ENCODE measurements around the gene LRRC4. TPM values are rescaled to one million over a fixed set of nuclear protein-coding genes. Genes with fewer than 3 reads are reported as not detected.

The LRRC4 gene
- total RNA-seq, 1 experiment from 2014 or later: 0.39 TPM

DNA sequence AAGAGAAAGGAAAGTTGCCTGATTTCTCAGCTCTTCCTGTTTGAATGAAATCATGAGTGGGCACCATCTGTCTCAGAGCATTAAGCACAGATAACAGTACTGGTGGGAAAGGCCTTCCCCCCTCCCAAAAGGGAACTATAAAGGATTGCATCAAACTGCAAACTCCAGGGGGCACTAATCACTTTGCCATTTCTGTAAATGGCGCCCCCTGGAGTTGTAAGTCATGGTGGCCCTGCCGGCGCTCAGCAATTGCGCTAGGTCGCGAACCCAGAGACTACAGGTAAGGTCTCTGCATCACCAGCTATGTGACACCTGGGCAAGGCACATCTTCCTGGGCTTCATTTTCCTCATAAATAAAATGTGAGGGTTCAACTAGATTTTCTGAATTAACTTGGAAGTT lies 11.1 kb downstream of the LRRC4 start:
- H3K4me1 ChIP-seq (replicated peaks; ENCODE audit: insufficient read depth): peaks cover 47% of the 10 kb centered on the region
- H3K9me2 ChIP-seq (ENCODE audit: insufficient read depth): no peaks in the 10 kb centered on the region
- H3K79me2 ChIP-seq (ENCODE audit: low read depth): peaks cover 5% of the 10 kb centered on the region; the same call in 1 of the 2 replicates
- no peak overlapping the region for H3K4me3 ChIP-seq
- no TSS peak for BruUV-seq (replicated peaks)
- no peaks in the 10 kb centered on the region for H4K20me1 ChIP-seq (ENCODE audit: insufficient read depth)
- peak overlapping the region; percentile 57; the same call in 1 of the 2 replicates for H3K4me2 ChIP-seq
- ChIA-PET POLR2A (ENCODE audit: unreplicated experiment) (no interaction called here), CTCF (no interaction called here)
- no peaks in the 10 kb centered on the region for H3K9me3 ChIP-seq (ENCODE audit: insufficient read depth, low read depth)
- H3F3A ChIP-seq (ENCODE audit: insufficient read depth, low read depth): peaks cover 39% of the 10 kb centered on the region
- TF ChIP-seq EZH2 (IDR thresholded peaks at IDR 0.05; ENCODE audit: low read depth): no peak
- TF ChIP-seq, protein P1, sequence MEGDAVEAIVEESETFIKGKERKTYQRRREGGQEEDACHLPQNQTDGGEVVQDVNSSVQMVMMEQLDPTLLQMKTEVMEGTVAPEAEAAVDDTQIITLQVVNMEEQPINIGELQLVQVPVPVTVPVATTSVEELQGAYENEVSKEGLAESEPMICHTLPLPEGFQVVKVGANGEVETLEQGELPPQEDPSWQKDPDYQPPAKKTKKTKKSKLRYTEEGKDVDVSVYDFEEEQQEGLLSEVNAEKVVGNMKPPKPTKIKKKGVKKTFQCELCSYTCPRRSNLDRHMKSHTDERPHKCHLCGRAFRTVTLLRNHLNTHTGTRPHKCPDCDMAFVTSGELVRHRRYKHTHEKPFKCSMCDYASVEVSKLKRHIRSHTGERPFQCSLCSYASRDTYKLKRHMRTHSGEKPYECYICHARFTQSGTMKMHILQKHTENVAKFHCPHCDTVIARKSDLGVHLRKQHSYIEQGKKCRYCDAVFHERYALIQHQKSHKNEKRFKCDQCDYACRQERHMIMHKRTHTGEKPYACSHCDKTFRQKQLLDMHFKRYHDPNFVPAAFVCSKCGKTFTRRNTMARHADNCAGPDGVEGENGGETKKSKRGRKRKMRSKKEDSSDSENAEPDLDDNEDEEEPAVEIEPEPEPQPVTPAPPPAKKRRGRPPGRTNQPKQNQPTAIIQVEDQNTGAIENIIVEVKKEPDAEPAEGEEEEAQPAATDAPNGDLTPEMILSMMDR (conservative IDR thresholded peaks at IDR 0.05): no peak; the same call in 1 of the 2 replicates
- no peaks in the 10 kb centered on the region for H3K27me3 ChIP-seq (ENCODE audit: insufficient read depth, low read depth)
- H3K36me3 ChIP-seq (ENCODE audit: low read depth): no peaks in the 10 kb centered on the region
- intact Hi-C loops (cut with micrococcal nuclease; ENCODE audit: unreplicated experiment): loop anchor here (5.0 kb wide), 3 partner anchors 142 to 433 kb away; partner anchors contain the start of genes ARF5 and GCC1
- H2AFZ ChIP-seq: no peak overlapping the region
- H3K27ac ChIP-seq: peak overlapping the region; percentile 99
- DNase-seq: no peak

DNA sequence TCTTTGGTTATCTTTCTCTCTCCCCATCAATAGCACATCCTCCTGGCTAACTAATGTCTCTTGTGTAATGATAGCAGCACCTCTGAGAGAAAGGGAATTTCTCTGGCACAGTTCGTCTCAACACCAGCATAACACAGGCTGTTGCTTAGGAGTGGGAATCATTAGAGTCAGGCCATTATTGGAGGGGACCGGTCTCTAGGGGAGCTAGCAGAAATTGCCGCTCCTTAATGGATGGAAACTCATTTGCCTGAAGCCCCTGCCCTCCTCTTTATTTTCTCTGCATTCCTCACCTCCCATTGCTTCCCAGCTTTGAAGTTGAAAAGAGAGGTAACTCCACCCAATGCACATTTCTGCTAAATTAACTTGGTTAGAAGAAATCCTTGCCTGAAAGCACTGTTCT lies 11.9 kb downstream of the LRRC4 start:
- H3K36me3 ChIP-seq (ENCODE audit: low read depth): no peaks in the 10 kb centered on the region
- ChIA-PET POLR2A (ENCODE audit: unreplicated experiment) (no interaction called here), CTCF (no interaction called here)
- BruUV-seq (replicated peaks): no TSS peak
- H3K4me2 ChIP-seq: no peak overlapping the region
- DNase-seq: no peak
- H4K20me1 ChIP-seq (ENCODE audit: insufficient read depth): no peaks in the 10 kb centered on the region
- no peaks in the 10 kb centered on the region; the same call in 1 of the 2 replicates for H3K79me2 ChIP-seq (ENCODE audit: low read depth)
- H3K27me3 ChIP-seq (ENCODE audit: insufficient read depth, low read depth): no peaks in the 10 kb centered on the region
- H3K27ac ChIP-seq: peak overlapping the region; percentile 99
- H3K9me2 ChIP-seq (ENCODE audit: insufficient read depth): no peaks in the 10 kb centered on the region
- peaks cover 39% of the 10 kb centered on the region for H3F3A ChIP-seq (ENCODE audit: insufficient read depth, low read depth)
- no peak overlapping the region for H3K4me3 ChIP-seq
- intact Hi-C loops (cut with micrococcal nuclease; ENCODE audit: unreplicated experiment): no loop called here
- peaks cover 45% of the 10 kb centered on the region for H3K4me1 ChIP-seq (replicated peaks; ENCODE audit: insufficient read depth)
- TF ChIP-seq, protein P1 (conservative IDR thresholded peaks at IDR 0.05): no peak
- no peak for TF ChIP-seq EZH2 (IDR thresholded peaks at IDR 0.05; ENCODE audit: low read depth)
- no peaks in the 10 kb centered on the region for H3K9me3 ChIP-seq (ENCODE audit: insufficient read depth, low read depth)
- H2AFZ ChIP-seq: no peak overlapping the region

DNA sequence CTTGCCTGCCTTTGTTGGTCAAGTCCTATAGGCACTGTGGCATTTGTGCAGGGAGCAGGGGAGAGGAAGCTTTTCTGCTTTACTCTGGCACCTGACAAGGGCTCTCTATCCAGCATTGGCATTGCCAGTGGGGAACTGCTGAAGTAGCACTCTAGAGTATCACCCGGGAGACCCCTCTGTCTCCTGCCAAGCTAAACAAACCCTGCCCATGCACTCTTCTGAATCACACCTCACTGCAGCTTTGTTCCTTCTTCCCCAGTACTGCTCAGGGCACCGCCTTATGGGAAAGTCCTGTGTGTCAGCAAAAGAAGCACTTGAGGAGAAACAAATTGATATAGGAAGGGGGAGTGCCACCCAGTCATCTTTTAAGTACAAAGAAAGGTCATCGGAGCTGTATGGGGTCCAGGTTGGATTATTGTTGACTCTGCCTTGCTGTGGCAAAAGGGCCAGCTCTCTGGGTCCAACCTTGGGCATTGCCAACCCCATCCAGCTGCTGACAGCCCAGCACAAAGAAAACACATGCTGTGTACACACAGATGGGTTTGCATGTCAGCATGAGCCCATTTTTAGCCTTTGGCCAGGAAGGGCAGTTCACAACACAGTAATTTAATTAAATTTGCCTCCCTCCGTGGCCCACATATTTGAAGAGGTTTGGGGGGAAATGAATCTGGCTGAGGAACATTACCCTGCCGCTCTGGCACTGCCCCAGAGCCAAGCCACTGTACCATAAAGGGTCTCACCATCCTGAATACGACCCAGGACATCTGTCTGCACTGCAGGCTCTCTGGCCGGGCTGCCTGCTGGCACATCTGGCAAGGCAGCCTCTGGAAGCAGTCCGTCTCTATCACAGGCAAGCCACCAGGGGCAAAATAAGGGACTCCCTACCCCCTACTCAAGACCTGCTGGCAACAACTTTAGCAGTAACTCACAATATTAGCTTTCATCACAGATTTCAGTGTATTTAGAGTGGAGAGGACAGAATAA lies 13.1 kb downstream of the LRRC4 start:
- peak in 1 of 2 experiments; percentile 38 for DNase-seq
- H3K9me3 ChIP-seq (ENCODE audit: insufficient read depth, low read depth): no peaks in the 10 kb centered on the region
- H3K4me2 ChIP-seq: no peak overlapping the region
- no peaks in the 10 kb centered on the region for H3K9me2 ChIP-seq (ENCODE audit: insufficient read depth)
- H3K36me3 ChIP-seq (ENCODE audit: low read depth): no peaks in the 10 kb centered on the region
- H2AFZ ChIP-seq: no peak overlapping the region
- intact Hi-C loops (cut with micrococcal nuclease; ENCODE audit: unreplicated experiment): no loop called here
- peaks cover 34% of the 10 kb centered on the region for H3K4me1 ChIP-seq (replicated peaks; ENCODE audit: insufficient read depth)
- ChIA-PET CTCF (no interaction called here), POLR2A (ENCODE audit: unreplicated experiment) (no interaction called here)
- peaks cover 35% of the 10 kb centered on the region for H3F3A ChIP-seq (ENCODE audit: insufficient read depth, low read depth)
- no peak overlapping the region for H3K27ac ChIP-seq
- no peak for TF ChIP-seq EZH2 (IDR thresholded peaks at IDR 0.05; ENCODE audit: low read depth)
- TF ChIP-seq, protein P1 (conservative IDR thresholded peaks at IDR 0.05): no peak
- H3K27me3 ChIP-seq (ENCODE audit: insufficient read depth, low read depth): no peaks in the 10 kb centered on the region
- no peaks in the 10 kb centered on the region for H3K79me2 ChIP-seq (ENCODE audit: low read depth)
- BruUV-seq (replicated peaks): no TSS peak
- H3K4me3 ChIP-seq: no peak overlapping the region
- no peaks in the 10 kb centered on the region for H4K20me1 ChIP-seq (ENCODE audit: insufficient read depth)
